GM13976 (cell line): ENCODE measurements around the gene METRN.

ENCODE experiments used
- DNase-seq: peaks from one replicate; pipeline ENCODE4 v3.0.0; 2012; ENCODE audit warnings: low spot score
- in situ Hi-C: fragments of 300-500 bp; cut with MboI; formaldehyde crosslinking; loops from one replicate; pipeline ENCODE4 v1.12.0; 2022; ENCODE audit warnings: low sequenced_read_pairs, mixed read lengths, inconsistent platforms; ENCODE audit not compliant: unreplicated experiment
- TF ChIP-seq, protein P1 (sequence below): IDR thresholded peaks from 2 replicates; pipeline ENCODE4 v1.5.1; 2012; ENCODE audit warnings: borderline replicate concordance, mild to moderate bottlenecking; ENCODE audit not compliant: insufficient read depth; ENCODE audit errors: extremely low read depth, missing control alignments, control extremely low read depth

METRN gene

DNA sequence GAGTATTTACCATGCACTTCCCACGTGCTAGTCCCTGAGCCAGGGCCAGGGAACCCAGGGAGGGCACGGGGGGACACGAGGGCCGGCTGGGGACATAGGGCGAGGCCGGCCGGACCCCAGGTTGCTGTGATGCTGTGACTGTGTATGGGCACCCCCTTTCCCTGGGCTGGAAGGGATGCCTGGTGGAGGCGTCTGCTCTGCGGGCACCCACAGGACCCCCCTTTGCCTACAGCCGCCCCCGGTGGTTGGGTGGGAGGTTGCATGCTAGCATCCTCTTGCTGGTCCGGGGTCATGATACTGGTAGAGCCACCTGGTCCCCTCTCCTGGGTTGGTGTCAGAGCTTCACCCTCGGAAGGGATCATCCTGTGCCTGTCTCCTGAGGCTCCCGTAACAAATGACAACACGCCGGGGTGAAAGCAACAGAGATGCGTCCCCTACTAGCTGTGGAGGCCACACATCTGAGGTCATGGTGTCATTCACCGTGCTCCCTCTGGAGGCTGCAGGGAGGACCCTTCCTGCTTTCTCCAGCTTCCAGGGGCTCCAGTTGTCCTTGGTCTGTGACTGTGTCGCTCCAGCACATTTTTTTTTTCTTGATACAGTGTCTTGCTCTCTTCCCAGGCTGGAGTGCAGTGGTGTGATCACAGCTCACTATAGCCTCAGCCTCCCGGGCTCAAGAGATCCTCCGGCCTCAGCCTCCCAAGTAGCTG lies 29.0 kb downstream of the METRN start:
- TF ChIP-seq, protein P1, sequence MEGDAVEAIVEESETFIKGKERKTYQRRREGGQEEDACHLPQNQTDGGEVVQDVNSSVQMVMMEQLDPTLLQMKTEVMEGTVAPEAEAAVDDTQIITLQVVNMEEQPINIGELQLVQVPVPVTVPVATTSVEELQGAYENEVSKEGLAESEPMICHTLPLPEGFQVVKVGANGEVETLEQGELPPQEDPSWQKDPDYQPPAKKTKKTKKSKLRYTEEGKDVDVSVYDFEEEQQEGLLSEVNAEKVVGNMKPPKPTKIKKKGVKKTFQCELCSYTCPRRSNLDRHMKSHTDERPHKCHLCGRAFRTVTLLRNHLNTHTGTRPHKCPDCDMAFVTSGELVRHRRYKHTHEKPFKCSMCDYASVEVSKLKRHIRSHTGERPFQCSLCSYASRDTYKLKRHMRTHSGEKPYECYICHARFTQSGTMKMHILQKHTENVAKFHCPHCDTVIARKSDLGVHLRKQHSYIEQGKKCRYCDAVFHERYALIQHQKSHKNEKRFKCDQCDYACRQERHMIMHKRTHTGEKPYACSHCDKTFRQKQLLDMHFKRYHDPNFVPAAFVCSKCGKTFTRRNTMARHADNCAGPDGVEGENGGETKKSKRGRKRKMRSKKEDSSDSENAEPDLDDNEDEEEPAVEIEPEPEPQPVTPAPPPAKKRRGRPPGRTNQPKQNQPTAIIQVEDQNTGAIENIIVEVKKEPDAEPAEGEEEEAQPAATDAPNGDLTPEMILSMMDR, result no peak
- in situ Hi-C loops, result no loop called here
- DNase-seq, result no peak

DNA sequence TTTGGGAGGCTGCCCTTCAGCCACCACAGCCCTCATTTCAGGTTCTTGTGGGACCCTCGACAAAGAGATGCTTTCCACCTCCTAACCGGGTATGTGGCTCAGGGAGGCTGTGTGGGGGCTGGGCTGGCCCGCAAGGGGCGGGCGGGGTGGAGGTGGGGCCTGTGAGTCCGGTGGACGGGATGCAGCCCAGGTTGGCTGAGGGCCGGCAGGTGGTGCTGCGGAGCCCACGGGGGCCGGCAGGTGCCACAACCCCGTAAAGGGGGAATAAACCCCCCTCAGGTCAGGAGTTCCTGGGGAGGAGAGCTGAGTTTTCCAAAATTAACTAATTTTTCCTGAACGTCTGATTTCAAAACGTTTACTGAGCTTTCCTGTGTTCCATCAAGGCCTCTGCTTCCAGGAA lies 30.8 kb downstream of the METRN start:
- peak; percentile 81 for DNase-seq
- in situ Hi-C loops, result no loop called here
- TF ChIP-seq, protein P1, result no peak

DNA sequence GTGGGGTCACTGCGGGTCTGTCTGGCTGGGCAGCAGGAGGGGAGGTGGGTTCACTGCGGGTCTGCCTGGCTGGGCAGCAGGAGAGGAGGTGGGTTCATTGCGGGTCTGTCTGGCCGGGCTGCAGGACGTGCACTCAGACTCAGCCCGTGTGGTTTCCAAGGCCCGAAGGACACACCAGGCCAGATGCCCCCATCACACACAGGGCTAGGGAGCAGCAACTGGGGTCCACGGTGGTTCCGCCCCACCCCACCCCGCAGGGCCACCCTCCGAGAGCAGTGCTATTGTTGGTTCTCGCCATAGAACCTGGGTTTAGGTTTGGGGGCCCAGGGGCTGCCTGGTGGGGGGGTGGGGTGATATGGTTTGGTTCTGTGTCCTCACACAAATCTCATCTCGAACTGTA lies 31.7 kb downstream of the METRN start:
- TF ChIP-seq, protein P1, result no peak
- DNase-seq, result no peak
- in situ Hi-C loops, result no loop called here

DNA sequence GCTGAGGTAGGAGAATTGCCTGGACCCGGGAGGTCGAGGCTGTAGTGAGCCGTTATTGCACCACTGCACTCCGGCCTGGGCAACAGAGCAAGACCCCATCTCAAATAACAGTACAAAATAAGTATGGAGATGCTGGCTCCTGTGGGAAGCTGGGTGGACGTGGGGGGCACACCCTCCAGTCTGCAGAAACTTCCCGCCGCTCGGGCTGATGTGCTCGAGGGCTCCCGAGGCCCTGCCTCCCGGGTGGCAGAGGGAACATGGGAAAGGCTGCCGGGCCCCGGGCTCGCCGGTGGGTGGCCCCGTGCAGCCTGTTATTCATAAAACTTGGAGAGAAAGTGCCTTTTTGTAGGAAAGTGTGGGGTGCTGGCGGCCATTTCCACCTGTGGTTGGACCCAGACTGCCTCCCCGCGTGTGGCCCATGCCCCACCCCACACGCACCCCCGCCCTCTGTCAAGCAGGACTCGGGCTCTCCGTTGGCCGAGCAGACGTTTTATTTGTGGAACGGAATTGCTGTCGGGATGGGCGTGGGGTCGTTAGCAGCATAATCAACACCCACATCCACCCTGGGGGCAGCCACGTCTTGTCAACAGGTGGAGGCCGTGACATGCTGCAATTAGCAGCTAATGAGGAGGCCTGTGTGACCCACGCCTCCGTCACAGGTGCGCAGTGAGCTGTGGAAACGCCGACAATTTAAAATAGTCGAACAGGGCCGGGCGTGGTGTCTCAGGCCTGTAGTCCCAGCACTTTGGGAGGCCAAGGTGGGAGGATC lies 33.2 kb downstream of the METRN start:
- no peak for DNase-seq
- TF ChIP-seq, protein P1, result no peak
- in situ Hi-C loops, result no loop called here

DNA sequence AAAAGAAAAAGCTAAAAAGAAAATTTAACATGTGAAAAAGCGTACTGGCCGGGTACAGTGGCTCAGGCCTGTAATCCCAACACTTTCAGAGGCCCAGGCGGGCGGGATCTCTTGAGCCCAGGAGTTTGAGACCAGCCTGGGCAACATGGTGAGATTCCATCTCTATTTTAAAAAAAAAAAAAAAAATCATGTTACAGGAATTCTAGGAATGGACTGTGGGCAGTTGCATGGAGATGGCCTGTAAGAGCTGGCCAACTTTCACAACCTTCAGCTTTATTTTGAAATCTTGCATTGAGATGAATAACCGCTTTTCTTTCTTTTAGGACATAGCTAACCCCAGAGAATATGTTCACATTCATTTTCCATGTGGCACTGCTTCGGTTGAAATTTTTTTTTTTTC lies 34.1 kb downstream of the METRN start:
- no peak for DNase-seq

DNA sequence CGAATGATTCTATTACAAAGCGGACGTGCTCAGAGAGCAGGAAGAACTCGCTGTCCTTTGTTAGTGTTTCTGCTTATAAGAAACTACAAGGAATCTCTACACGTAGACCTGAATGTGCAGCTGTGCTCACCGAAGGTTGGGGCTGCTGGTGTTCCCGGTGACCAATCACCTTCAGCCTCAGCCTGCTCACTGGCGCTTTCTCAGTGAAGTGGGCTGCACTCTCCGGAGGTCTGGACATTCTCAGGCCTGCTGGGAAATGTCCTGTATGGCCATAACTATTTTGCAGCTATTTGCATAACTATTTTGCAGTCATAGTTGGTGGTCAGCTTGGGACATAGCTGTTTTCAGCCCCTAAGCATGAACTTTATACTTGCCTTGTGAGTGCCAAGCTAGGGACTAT lies 35.6 kb downstream of the METRN start:
- TF ChIP-seq, protein P1, result no peak
- in situ Hi-C loops, result no loop called here
- no peak for DNase-seq

More for the DNA sequence above, 34.1 kb downstream of the METRN start:
- TF ChIP-seq, protein P1, result no peak
- in situ Hi-C loops, result no loop called here
